H9 (cell line): ENCODE measurements around the gene CYP27B1. TPM values are rescaled to one million over a fixed set of nuclear protein-coding genes. Genes with fewer than 3 reads are reported as not detected.
A peak's percentile ranks its signal among the peaks of the same experiment; 100 is the strongest.

Experiments used
- DNase-seq: peaks from one replicate; pipeline ENCODE4 v3.0.0-alpha.2; 2017
- H2AFZ ChIP-seq: one replicate; pipeline ENCODE4 v1.6.1; 2013; ENCODE audit warnings: mild to moderate bottlenecking, low read length, control low read depth, moderate library complexity
- H2AK5ac ChIP-seq: 2 replicates; pipeline ENCODE4 v1.6.1; 2013; ENCODE audit warnings: low read length, control low read depth, mixed read lengths; ENCODE audit not compliant: insufficient read length
- H2BK120ac ChIP-seq: one replicate; pipeline ENCODE4 v1.6.1; 2013; ENCODE audit warnings: low read depth, mild to moderate bottlenecking, low read length, control low read depth, inconsistent platforms; ENCODE audit not compliant: poor library complexity, severe bottlenecking
- H2BK12ac ChIP-seq: 2 replicates; pipeline ENCODE4 v1.6.1; 2013; ENCODE audit warnings: low read length, control low read depth, mixed read lengths, low read depth; ENCODE audit not compliant: insufficient read length
- H2BK15ac ChIP-seq: 2 replicates; pipeline ENCODE4 v1.6.1; 2013; ENCODE audit warnings: low read depth, low read length, control low read depth
- H2BK20ac ChIP-seq: one replicate; pipeline ENCODE4 v1.6.1; 2013; ENCODE audit warnings: low read depth, mild to moderate bottlenecking, low read length, control low read depth, inconsistent platforms; ENCODE audit not compliant: poor library complexity, severe bottlenecking
- H2BK5ac ChIP-seq: 2 replicates; pipeline ENCODE4 v1.6.1; 2013; ENCODE audit warnings: low read length, control low read depth, mixed read lengths; ENCODE audit not compliant: insufficient read length
- H3K14ac ChIP-seq: 2 replicates; pipeline ENCODE4 v1.6.1; 2013; ENCODE audit warnings: low read length, control low read depth; ENCODE audit not compliant: insufficient read depth
- H3K18ac ChIP-seq: 2 replicates; pipeline ENCODE4 v1.6.1; 2013; ENCODE audit warnings: low read depth, mild to moderate bottlenecking, mixed read lengths, low read length, control low read depth; ENCODE audit not compliant: insufficient read length
- H3K23ac ChIP-seq: 2 replicates; pipeline ENCODE4 v1.6.1; 2013; ENCODE audit warnings: low read length, control low read depth, mixed read lengths, low read depth; ENCODE audit not compliant: insufficient read length
- H3K23me2 ChIP-seq: 2 replicates; pipeline ENCODE4 v1.6.1; 2013; ENCODE audit warnings: low read depth, mild to moderate bottlenecking, mixed read lengths, low read length, control low read depth; ENCODE audit not compliant: insufficient read length, poor library complexity, severe bottlenecking
- H3K27ac ChIP-seq: 2 replicates; pipeline ENCODE4 v1.5.1; 2013; ENCODE audit warnings: low read length, control low read depth, mixed read lengths, low read depth; ENCODE audit not compliant: insufficient read length
- H3K27me3 ChIP-seq: 2 replicates; pipeline ENCODE4 v1.6.1; 2013; ENCODE audit warnings: low read length, control low read depth, inconsistent platforms; ENCODE audit not compliant: insufficient read depth
- H3K4ac ChIP-seq: 2 replicates; pipeline ENCODE4 v1.6.1; 2013; ENCODE audit warnings: low read depth, mild to moderate bottlenecking, control low read depth, inconsistent platforms, low read length, moderate library complexity
- H3K4me1 ChIP-seq: 2 replicates; pipeline ENCODE4 v1.6.1; 2013; ENCODE audit warnings: low read length, control low read depth, inconsistent platforms; ENCODE audit not compliant: insufficient read depth
- H3K4me2 ChIP-seq: 2 replicates; pipeline ENCODE4 v1.6.1; 2013; ENCODE audit warnings: low read length, control low read depth, mixed read lengths; ENCODE audit not compliant: insufficient read length, insufficient read depth
- H3K56ac ChIP-seq: 2 replicates; pipeline ENCODE4 v1.6.1; 2013; ENCODE audit warnings: low read depth, mild to moderate bottlenecking, mixed read lengths, low read length, control low read depth; ENCODE audit not compliant: insufficient read length
- H3K79me1 ChIP-seq: 2 replicates; pipeline ENCODE4 v1.6.1; 2013; ENCODE audit warnings: low read depth, mild to moderate bottlenecking, moderate library complexity, low read length, control low read depth, inconsistent platforms; ENCODE audit not compliant: insufficient read depth, poor library complexity, severe bottlenecking
- H3K79me2 ChIP-seq: 2 replicates; pipeline ENCODE4 v1.6.1; 2013; ENCODE audit warnings: low read length, control low read depth, inconsistent platforms; ENCODE audit not compliant: insufficient read depth
- H3K9ac ChIP-seq: 2 replicates; pipeline ENCODE4 v1.6.1; 2013; ENCODE audit warnings: low read length, control low read depth, mixed read lengths; ENCODE audit not compliant: insufficient read length; ENCODE audit errors: extremely low read depth
- H3K9me3 ChIP-seq: one replicate; pipeline ENCODE4 v1.6.1; 2013; ENCODE audit warnings: low read depth, low read length, inconsistent platforms; ENCODE audit not compliant: control insufficient read depth
- H3T11ph ChIP-seq: one replicate; pipeline ENCODE4 v1.6.1; 2013; ENCODE audit warnings: mild to moderate bottlenecking, low read length, control low read depth, inconsistent platforms
- H4K20me1 ChIP-seq: one replicate; pipeline ENCODE4 v1.6.1; 2013; ENCODE audit not compliant: control insufficient read depth, insufficient read length, insufficient read depth
- H4K5ac ChIP-seq: 2 replicates; pipeline ENCODE4 v1.6.1; 2013; ENCODE audit warnings: low read depth, mild to moderate bottlenecking, mixed read lengths, low read length, control low read depth; ENCODE audit not compliant: insufficient read length
- H4K8ac ChIP-seq: replicated peaks from 2 replicates; pipeline ENCODE4 v1.6.1; 2013; ENCODE audit warnings: low read length, control low read depth, mixed read lengths, low read depth; ENCODE audit not compliant: insufficient read length
- H4K91ac ChIP-seq: 2 replicates; pipeline ENCODE4 v1.6.1; 2013; ENCODE audit warnings: low read depth, mild to moderate bottlenecking, moderate library complexity, mixed read lengths, low read length, control low read depth; ENCODE audit not compliant: insufficient read length
- H3K27ac Mint-ChIP-seq, 3 experiments: 2 replicates in 2 of 3; 3 replicates in 1 of 3; pipeline ENCODE4 v1.8.0; 2020 to 2021; ENCODE audit warnings: mixed read lengths in 3 of 3, mild to moderate bottlenecking in 1 of 3, moderate library complexity in 1 of 3
- H3K27me3 Mint-ChIP-seq: 2 replicates; pipeline ENCODE4 v1.8.0; 2021; ENCODE audit warnings: low read depth, mild to moderate bottlenecking, moderate library complexity, mixed read lengths
- H3K36me3 Mint-ChIP-seq, 3 experiments: 2 replicates in 2 of 3; 3 replicates in 1 of 3; pipeline ENCODE4 v1.8.0; 2020 to 2021; ENCODE audit warnings: low read depth in 3 of 3, mixed read lengths in 3 of 3; ENCODE audit not compliant: insufficient read depth in 1 of 3
- H3K4me1 Mint-ChIP-seq, 2 experiments: 2 replicates each; pipeline ENCODE4 v1.8.0; 2020; ENCODE audit warnings: mixed read lengths in 2 of 2
- H3K4me3 Mint-ChIP-seq, 2 experiments: 2 replicates in 1 of 2; 3 replicates in 1 of 2; pipeline ENCODE4 v1.8.0; 2020 to 2021; ENCODE audit warnings: mild to moderate bottlenecking in 2 of 2, mixed read lengths in 2 of 2, moderate library complexity in 1 of 2
- H3K9me3 Mint-ChIP-seq, 2 experiments: 2 replicates in 1 of 2; 3 replicates in 1 of 2; pipeline ENCODE4 v1.8.0; 2020; ENCODE audit warnings: mild to moderate bottlenecking in 2 of 2, mixed read lengths in 2 of 2, moderate library complexity in 1 of 2
- WGBS: extraction: QIAGEN DNeasy Blood & Tissue Kit; methylation state at CpG from one replicate; pipeline ENCODE4 v1.1.7; 2013; ENCODE audit warnings: missing lambda C conversion rate, low lambda C conversion rate, mixed read lengths; ENCODE audit not compliant: insufficient read length; ENCODE audit errors: extremely low coverage; 5-methylcytosine and 5-hydroxymethylcytosine counted together
- total RNA-seq: library from RNA; stranded (reverse); gene quantifications from 2 replicates; pipeline ENCODE4 v1.2.1, GENCODE V29; 2021
- TF ChIP-seq, protein P1 (sequence below): fragments of 200-600 bp; sonication (generic); conservative IDR thresholded peaks from 3 replicates; pipeline ENCODE4 v1.8.0; 2021; ENCODE audit warnings: antibody characterized with exemption, mild to moderate bottlenecking

CYP27B1 gene
- total RNA-seq, 1 experiment from 2014 or later = 6.1 TPM

DNA sequence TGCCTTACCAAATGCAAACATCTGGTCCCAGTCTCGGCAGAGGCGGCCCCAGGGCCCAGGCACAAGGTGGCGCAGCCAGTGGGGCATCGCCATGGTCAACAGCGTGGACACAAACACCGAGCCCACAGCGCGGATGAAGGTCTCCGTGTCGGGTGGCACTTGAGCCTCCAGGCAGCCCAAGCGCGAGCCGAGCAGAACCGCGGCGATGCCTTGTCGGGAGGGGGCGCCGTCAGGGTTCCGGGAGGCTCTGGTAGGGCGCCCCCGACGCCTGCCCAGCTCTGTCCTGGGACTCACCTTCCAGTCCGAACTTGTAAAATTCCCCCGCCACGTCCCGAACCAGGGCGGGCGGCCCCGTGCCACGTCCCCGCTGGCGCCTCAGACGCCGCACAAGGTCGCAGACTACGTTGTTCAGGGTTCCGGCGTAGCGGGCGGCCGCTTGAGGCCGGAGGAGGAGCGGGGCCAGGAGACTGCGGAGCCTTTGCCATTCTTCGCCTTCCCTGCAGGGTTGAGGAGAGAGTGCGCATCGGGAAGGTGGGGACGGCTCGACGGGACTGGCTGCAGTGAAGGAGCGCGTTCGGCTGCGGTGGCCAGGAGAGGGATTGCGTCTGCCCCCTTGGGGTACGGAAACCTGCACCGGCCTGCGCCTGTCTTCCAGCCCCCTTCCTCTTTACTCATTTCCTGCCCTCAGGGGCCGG, 1.7 kb downstream of the CYP27B1 start:
- H3K9ac ChIP-seq = no peak overlapping the region

More for the DNA sequence above, 1.7 kb downstream of the CYP27B1 start:
- TF ChIP-seq, protein P1, sequence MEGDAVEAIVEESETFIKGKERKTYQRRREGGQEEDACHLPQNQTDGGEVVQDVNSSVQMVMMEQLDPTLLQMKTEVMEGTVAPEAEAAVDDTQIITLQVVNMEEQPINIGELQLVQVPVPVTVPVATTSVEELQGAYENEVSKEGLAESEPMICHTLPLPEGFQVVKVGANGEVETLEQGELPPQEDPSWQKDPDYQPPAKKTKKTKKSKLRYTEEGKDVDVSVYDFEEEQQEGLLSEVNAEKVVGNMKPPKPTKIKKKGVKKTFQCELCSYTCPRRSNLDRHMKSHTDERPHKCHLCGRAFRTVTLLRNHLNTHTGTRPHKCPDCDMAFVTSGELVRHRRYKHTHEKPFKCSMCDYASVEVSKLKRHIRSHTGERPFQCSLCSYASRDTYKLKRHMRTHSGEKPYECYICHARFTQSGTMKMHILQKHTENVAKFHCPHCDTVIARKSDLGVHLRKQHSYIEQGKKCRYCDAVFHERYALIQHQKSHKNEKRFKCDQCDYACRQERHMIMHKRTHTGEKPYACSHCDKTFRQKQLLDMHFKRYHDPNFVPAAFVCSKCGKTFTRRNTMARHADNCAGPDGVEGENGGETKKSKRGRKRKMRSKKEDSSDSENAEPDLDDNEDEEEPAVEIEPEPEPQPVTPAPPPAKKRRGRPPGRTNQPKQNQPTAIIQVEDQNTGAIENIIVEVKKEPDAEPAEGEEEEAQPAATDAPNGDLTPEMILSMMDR = peak; percentile 64
- H2BK15ac ChIP-seq = no peak overlapping the region
- no peak overlapping the region for H4K8ac ChIP-seq
- H3K4me1 Mint-ChIP-seq = peaks cover 27 to 40% of the 10 kb centered on the region in 2 experiments
- H3K79me1 ChIP-seq = no peaks in the 10 kb centered on the region
- WGBS = no CpG with 5 or more reads among the region's 60 CpGs
- peak overlapping the region; percentile 80 for H3K4me2 ChIP-seq
- H3K23ac ChIP-seq = no peak overlapping the region
- no peaks in the 10 kb centered on the region for H3K9me3 ChIP-seq
- no peak overlapping the region for H2BK5ac ChIP-seq
- no peak overlapping the region for H3K27ac ChIP-seq
- H3K23me2 ChIP-seq = peaks cover 25% of the 10 kb centered on the region
- H2BK12ac ChIP-seq = no peak overlapping the region
- peaks cover 12 to 25% (median 20%) of the 10 kb centered on the region in 3 experiments; a peak in 6 of 7 replicates for H3K36me3 Mint-ChIP-seq
- no peak overlapping the region for H4K5ac ChIP-seq
- no peaks in the 10 kb centered on the region for H3K79me2 ChIP-seq
- H4K20me1 ChIP-seq = no peaks in the 10 kb centered on the region
- no peak overlapping the region for H3K56ac ChIP-seq
- peak overlapping the region; percentile 39 for H3K14ac ChIP-seq
- DNase-seq = peak; percentile 78
- peaks cover 31% of the 10 kb centered on the region; the same call in 1 of the 2 replicates for H3K27me3 ChIP-seq
- no peak overlapping the region for H2AK5ac ChIP-seq
- no peak overlapping the region for H3K4ac ChIP-seq
- no peak overlapping the region; a peak in 1 of 7 replicates for H3K27ac Mint-ChIP-seq
- H3K4me1 ChIP-seq = peaks cover 3% of the 10 kb centered on the region; the same call in 1 of the 2 replicates
- peaks cover 48% of the 10 kb centered on the region for H3K27me3 Mint-ChIP-seq
- peak overlapping the region; percentile 57 to 75 for H3K4me3 Mint-ChIP-seq
- H4K91ac ChIP-seq = no peak overlapping the region
- no peak overlapping the region for H3T11ph ChIP-seq
- H2BK120ac ChIP-seq = no peak overlapping the region
- H2AFZ ChIP-seq = no peak overlapping the region
- H3K9me3 Mint-ChIP-seq = no peaks in the 10 kb centered on the region
- no peak overlapping the region for H2BK20ac ChIP-seq
- no peak overlapping the region for H3K18ac ChIP-seq
